ENCODE data around the gene MAPK13. TPM values are rescaled to one million over a fixed set of nuclear protein-coding genes. Genes with fewer than 3 reads are reported as not detected.

MAPK13 gene
- polyA plus RNA-seq, 1 experiment, result 3.8 TPM

- ChIA-PET CTCF (interaction anchor here (0.6 to 0.9 kb wide), 2 partner anchors 14 to 540 kb away, joined by 3 read pairs; no protein-coding TSS in a partner anchor), POLR2A (no interaction called here)
- Histone ChIP-seq H3K4me3 (ENCODE audit: low read depth, low read length) (no peak overlapping the region), H3K27me3 (ENCODE audit: control insufficient read depth, insufficient read depth, low read length) (no peaks in the 10 kb centered on the region), H3K36me3 (ENCODE audit: control insufficient read depth, insufficient read depth, low read length) (peaks cover 14% of the 10 kb centered on the region)
- no peak for TF ChIP-seq CTCF (IDR thresholded peaks at IDR 0.05; ENCODE audit: insufficient read depth, low read depth, low read length)
- DNase-seq (ENCODE audit: low read depth), result no peak
These were observed 21.2 kb upstream of the MAPK13 start for GRCh38 chr6:36109092-36109491.

GRCh38 chr6:36110050-36110449, 20.3 kb upstream of the MAPK13 start:
- no peak overlapping the region for H3K4me3 ChIP-seq (ENCODE audit: low read depth, low read length)

GRCh38 chr6:36110863-36111262, 19.4 kb upstream of the MAPK13 start:
- CTCF ChIA-PET, result interaction anchor here (1.0 to 1.3 kb wide), 3 partner anchors 10 to 16 kb away, joined by 3 to 4 read pairs (median 3); no protein-coding TSS in a partner anchor
- TF ChIP-seq CTCF (IDR thresholded peaks at IDR 0.05; ENCODE audit: insufficient read depth, low read depth, low read length), result no peak
- DNase-seq (ENCODE audit: low read depth), result no peak
- Histone ChIP-seq H3K36me3 (ENCODE audit: control insufficient read depth, insufficient read depth, low read length) (peaks cover 14% of the 10 kb centered on the region), H3K4me3 (ENCODE audit: low read depth, low read length) (no peak overlapping the region), H3K27me3 (ENCODE audit: control insufficient read depth, insufficient read depth, low read length) (no peaks in the 10 kb centered on the region)
- POLR2A ChIA-PET, result no interaction called here

More at GRCh38 chr6:36110050-36110449, 20.3 kb upstream of the MAPK13 start:
- ChIA-PET CTCF (interaction anchor here (1.0 to 1.3 kb wide), 3 partner anchors 9 to 15 kb away, joined by 3 to 4 read pairs (median 3); no protein-coding TSS in a partner anchor), POLR2A (no interaction called here)
- Histone ChIP-seq H3K36me3 (ENCODE audit: control insufficient read depth, insufficient read depth, low read length) (peaks cover 14% of the 10 kb centered on the region), H3K27me3 (ENCODE audit: control insufficient read depth, insufficient read depth, low read length) (no peaks in the 10 kb centered on the region)
- no peak for DNase-seq (ENCODE audit: low read depth)
- TF ChIP-seq CTCF (IDR thresholded peaks at IDR 0.05; ENCODE audit: insufficient read depth, low read depth, low read length), result no peak

- peaks cover 14% of the 10 kb centered on the region for H3K36me3 ChIP-seq (ENCODE audit: control insufficient read depth, insufficient read depth, low read length)
- ChIA-PET CTCF (interaction anchor here (0.6 to 2.8 kb wide), 3 partner anchors 11 to 228 kb away, joined by 3 to 14 read pairs (median 9); no protein-coding TSS in a partner anchor), POLR2A (no interaction called here)
- H3K27me3 ChIP-seq (ENCODE audit: control insufficient read depth, insufficient read depth, low read length), result no peaks in the 10 kb centered on the region
- no peak for TF ChIP-seq CTCF (IDR thresholded peaks at IDR 0.05; ENCODE audit: insufficient read depth, low read depth, low read length)
- H3K4me3 ChIP-seq (ENCODE audit: low read depth, low read length), result no peak overlapping the region
- DNase-seq (ENCODE audit: low read depth), result no peak
These were observed 18.8 kb upstream of the MAPK13 start for GRCh38 chr6:36111526-36111925.

GRCh38 chr6:36113049-36113448, 17.3 kb upstream of the MAPK13 start:
- H3K4me3 ChIP-seq (ENCODE audit: low read depth, low read length), result no peak overlapping the region
- H3K36me3 ChIP-seq (ENCODE audit: control insufficient read depth, insufficient read depth, low read length), result peaks cover 8% of the 10 kb centered on the region
- CTCF ChIA-PET, result interaction anchor here (0.6 to 2.8 kb wide), 3 partner anchors 9 to 305 kb away, joined by 3 to 14 read pairs (median 4); no protein-coding TSS in a partner anchor
- H3K27me3 ChIP-seq (ENCODE audit: control insufficient read depth, insufficient read depth, low read length), result no peaks in the 10 kb centered on the region
- no peak for TF ChIP-seq CTCF (IDR thresholded peaks at IDR 0.05; ENCODE audit: insufficient read depth, low read depth, low read length)
- POLR2A ChIA-PET, result no interaction called here
- DNase-seq (ENCODE audit: low read depth), result no peak
